ENCODE data around the gene KAT6B. TPM values are rescaled to one million over a fixed set of nuclear protein-coding genes. Genes with fewer than 3 reads are reported as not detected.
"Not testable (repeated sequence)": the region's sequence is repeated elsewhere in the genome, so short reads cannot be mapped to it uniquely, and the experiment has no call there.

The KAT6B gene
- total RNA-seq, 1 donor from 2014 or later: 41.1 TPM

DNA sequence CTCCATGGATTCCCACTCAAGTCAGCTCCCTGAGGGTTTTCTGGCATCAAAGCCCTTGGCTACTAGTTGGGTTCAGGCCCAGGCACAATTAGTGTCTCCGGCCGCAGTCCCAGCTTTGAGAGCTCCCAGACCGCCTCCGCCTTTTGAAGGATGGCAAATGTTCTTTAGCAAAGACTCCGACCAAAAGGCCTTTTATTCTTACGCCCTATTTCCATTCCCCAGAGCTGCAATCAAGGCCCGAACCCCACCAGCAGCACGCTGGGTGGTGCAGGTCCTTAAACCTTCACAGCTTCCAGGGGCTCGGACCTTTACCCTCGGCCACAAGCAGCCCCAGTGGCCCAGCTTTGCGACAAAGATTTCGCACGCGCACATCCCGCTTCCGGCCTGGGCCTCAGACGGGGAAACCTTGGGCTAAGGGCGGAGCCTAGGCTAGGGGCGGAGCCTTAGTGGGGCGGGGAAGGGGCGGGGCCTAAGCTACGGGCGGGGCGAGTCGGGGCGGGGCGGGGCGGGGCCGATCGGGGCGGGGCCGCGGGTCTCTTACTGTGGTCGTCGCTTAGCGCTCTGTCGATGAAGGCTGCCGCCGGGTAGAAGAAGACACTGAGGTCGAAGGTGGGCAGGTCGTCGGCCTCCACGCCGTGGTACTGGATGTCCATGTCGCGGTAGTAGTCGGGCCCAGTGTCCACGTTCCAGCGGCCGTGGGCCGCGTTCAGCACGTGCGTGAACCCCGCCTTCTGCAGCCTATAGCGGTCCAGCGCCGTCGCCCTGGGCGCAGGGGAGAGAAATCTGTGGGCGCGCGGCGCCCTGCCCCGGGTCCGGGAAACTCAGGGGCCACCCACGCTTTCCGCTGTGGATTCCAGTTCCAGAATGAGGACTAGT, 217.1 kb downstream of the KAT6B start:
- peaks cover 0 to 2% of the 10 kb centered on the region in 2 donors for H3K4me1 ChIP-seq
- TF ChIP-seq, protein P1, sequence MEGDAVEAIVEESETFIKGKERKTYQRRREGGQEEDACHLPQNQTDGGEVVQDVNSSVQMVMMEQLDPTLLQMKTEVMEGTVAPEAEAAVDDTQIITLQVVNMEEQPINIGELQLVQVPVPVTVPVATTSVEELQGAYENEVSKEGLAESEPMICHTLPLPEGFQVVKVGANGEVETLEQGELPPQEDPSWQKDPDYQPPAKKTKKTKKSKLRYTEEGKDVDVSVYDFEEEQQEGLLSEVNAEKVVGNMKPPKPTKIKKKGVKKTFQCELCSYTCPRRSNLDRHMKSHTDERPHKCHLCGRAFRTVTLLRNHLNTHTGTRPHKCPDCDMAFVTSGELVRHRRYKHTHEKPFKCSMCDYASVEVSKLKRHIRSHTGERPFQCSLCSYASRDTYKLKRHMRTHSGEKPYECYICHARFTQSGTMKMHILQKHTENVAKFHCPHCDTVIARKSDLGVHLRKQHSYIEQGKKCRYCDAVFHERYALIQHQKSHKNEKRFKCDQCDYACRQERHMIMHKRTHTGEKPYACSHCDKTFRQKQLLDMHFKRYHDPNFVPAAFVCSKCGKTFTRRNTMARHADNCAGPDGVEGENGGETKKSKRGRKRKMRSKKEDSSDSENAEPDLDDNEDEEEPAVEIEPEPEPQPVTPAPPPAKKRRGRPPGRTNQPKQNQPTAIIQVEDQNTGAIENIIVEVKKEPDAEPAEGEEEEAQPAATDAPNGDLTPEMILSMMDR (IDR thresholded peaks at IDR 0.05): no peak
- H3K4me3 ChIP-seq: no peak overlapping the region
- H3K36me3 ChIP-seq: no peaks in the 10 kb centered on the region
- intact Hi-C loops (cut with DNase I): no loop called here
- no peak for DNase-seq (ENCODE audit: low spot score in 2 of 2)
- no peaks in the 10 kb centered on the region for H3K9me3 ChIP-seq
- no peaks in the 10 kb centered on the region for H3K27me3 ChIP-seq
- H3K27ac ChIP-seq: no peak overlapping the region

DNA sequence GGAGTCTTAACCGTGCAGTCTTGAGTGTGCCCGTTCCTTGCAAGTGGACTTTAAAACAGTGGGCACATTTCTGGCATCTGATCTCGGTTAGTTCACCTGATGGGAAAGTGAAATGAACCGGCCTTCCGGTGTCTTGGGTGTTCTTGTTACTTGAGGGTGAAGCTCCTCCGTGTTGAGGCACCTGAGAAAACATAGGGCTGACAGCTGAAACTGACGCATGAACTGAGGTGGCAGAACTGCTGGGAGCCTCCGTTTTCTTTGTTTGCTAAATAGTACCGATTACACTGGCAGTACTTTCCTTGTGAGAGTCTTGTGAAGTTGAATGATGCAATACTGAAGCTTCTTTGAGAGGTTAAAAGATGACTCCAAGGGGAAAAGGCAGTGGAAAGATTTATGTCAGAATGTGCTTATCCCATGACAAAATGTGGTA, 222.3 kb downstream of the KAT6B start:
- no peaks in the 10 kb centered on the region for H3K27me3 ChIP-seq
- TF ChIP-seq, protein P1 (IDR thresholded peaks at IDR 0.05): no peak
- intact Hi-C loops (cut with DNase I): no loop called here
- H3K36me3 ChIP-seq: no peaks in the 10 kb centered on the region
- H3K4me1 ChIP-seq: no peaks in the 10 kb centered on the region
- DNase-seq (ENCODE audit: low spot score in 2 of 2): no peak
- H3K4me3 ChIP-seq: no peak overlapping the region
- no peaks in the 10 kb centered on the region for H3K9me3 ChIP-seq
- H3K27ac ChIP-seq: no peak overlapping the region

DNA sequence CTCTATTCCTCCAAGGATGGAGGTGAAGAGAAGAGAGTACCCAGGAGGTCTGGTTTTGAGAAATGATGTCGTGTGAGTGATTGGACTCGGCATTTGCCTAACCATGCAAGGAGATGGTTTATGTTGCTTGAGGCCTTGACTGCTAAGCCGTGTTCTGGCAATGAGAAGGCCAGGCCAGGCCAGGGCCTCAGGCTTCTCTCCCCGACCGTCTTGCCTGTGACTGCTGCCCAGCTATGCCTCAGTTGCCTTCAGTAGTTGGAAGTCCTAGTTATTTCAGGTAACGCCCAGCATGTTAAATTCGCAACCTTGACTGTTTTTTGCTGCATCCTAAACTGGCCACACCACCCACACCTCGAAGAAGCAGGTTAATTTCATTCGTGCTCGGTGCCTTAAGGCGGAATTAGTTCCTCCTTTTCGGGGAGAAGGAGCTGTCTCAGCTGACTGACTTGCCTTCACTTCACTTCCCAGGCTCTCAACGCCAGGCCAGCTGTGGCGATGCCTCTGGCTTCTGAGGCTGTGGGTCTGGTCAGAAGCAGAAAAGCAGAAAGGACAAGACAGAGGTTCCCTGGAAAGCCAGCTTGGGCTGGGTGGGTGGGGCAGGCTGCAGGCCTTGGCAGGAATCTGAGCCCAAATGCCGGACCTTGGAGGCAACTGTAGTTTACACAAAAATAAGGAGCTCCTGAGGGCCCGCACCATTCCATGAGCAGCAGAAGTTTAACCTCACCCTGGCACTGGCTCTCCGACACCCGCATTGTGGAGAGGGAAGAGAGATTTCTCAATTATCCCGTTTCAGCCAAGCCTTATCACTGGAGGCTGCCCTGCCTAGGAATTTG, 223.1 kb downstream of the KAT6B start:
- no peak overlapping the region for H3K27ac ChIP-seq
- H3K9me3 ChIP-seq: no peaks in the 10 kb centered on the region
- H3K4me3 ChIP-seq: no peak overlapping the region
- H3K36me3 ChIP-seq: no peaks in the 10 kb centered on the region
- H3K4me1 ChIP-seq: no peaks in the 10 kb centered on the region
- H3K27me3 ChIP-seq: no peaks in the 10 kb centered on the region
- intact Hi-C loops (cut with DNase I): no loop called here
- DNase-seq (ENCODE audit: low spot score in 2 of 2): peak in 1 of 2 donors; percentile 40
- TF ChIP-seq, protein P1 (IDR thresholded peaks at IDR 0.05): no peak

DNA sequence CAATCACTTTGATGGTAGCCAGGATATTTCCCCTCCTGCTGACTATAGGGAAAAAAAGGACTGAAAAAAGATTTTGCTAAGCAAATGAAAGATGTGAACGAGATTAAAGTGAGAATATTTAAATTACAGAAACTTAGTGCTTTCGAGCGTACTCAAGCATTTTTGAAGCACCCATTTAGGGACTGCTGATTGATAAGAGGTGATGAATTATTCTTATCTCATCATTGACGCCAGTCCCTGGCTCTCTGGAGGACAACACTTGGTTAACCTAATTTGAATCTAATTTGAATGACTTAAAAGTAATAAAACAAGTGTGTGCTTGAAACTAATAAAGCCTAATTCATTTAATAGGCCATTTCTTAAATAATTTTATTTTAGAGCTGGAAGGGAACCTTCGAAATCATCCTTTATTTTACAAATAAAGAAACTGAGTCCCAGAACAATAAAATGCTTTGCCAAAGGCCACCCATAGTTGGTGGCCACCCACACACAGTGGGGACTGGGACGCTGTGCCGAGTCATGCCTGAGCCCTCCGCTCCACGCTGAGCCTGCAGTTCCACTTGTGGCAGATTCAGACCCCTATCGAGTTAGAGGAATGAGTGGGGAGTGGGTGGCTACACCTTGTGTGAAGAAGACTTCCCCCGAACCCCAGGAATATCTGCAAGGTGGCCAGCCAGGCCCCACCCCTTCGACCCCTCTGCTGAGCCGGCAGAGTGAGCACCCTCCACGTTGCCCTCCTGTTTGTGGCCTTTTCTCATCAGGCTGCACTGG, 223.9 kb downstream of the KAT6B start:
- Histone ChIP-seq H3K27ac (no peak overlapping the region), H3K36me3 (no peaks in the 10 kb centered on the region), H3K4me3 (no peak overlapping the region), H3K4me1 (no peaks in the 10 kb centered on the region), H3K9me3 (no peaks in the 10 kb centered on the region), H3K27me3 (no peaks in the 10 kb centered on the region)
- intact Hi-C loops (cut with DNase I): no loop called here
- TF ChIP-seq, protein P1 (IDR thresholded peaks at IDR 0.05): no peak
- peak in 1 of 2 donors; percentile 7 for DNase-seq (ENCODE audit: low spot score in 2 of 2)

DNA sequence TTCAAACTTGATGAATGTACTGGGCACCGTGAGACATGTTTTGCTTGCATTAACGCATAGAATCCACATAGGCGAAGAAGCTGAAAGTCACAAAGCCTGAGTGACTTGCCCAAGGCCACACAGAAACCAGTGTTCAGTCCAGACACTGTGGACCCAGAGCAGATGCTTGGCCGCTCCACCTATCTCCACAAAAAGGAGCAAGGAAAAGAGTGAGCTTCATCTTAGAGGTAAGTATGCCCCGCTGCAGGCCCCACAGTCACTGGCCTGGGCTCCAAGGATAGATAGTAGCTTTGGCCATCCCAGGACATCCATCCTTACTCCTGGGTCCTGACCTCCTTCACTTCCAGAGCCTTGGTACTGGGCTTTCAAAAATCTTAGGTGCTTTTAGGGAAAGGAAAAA, 224.9 kb downstream of the KAT6B start:
- H3K27me3 ChIP-seq: no peaks in the 10 kb centered on the region
- H3K27ac ChIP-seq: no peak overlapping the region
- no peaks in the 10 kb centered on the region for H3K4me1 ChIP-seq
- H3K9me3 ChIP-seq: no peaks in the 10 kb centered on the region
- H3K36me3 ChIP-seq: no peaks in the 10 kb centered on the region
- no peak for DNase-seq (ENCODE audit: low spot score in 2 of 2)
- H3K4me3 ChIP-seq: no peak overlapping the region
- TF ChIP-seq, protein P1 (IDR thresholded peaks at IDR 0.05): no peak
- intact Hi-C loops (cut with DNase I): no loop called here

DNA sequence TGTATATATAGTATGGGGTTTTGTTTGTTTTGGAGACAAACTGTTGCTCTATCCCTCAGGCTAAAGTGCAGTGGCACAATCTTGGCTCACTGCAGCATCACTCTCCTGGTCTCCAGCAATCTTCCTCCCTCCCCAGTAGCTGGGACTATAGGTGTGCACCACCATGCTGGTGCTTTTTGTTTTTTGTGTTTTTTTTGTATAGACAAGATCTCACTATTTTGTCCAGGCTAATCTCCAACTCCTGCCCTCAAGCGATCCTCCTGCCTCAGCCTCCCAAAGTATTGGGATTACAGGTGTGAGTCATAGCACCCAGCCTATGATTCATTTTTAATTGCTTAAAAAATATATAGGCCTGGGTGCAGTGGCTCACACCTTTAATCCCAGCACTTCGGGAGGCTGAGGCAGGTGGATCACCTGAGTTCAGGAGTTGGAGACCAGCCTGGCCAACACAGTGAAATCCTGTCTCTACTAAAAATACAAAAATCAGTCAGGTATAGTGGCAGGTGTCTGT, 229.6 kb downstream of the KAT6B start:
- H3K9me3 ChIP-seq; H3K4me3 ChIP-seq; H3K36me3 ChIP-seq; H3K27me3 ChIP-seq; H3K4me1 ChIP-seq; DNase-seq (ENCODE audit: low spot score in 2 of 2); intact Hi-C loops (cut with DNase I); H3K27ac ChIP-seq: not testable (repeated sequence)
